ENCODE data around the gene UGGT1.

GRCh38 chr2:128137094-128137616 is 46.2 kb downstream of the UGGT1 start:
- TF ChIP-seq CTCF (IDR thresholded peaks at IDR 0.05) (no peak), POLR2A (IDR thresholded peaks at IDR 0.05) (no peak), POLR2AphosphoS5 (IDR thresholded peaks at IDR 0.05) (no peak)
